ENCODE measurements around the gene NEDD8.

The NEDD8 gene

DNA sequence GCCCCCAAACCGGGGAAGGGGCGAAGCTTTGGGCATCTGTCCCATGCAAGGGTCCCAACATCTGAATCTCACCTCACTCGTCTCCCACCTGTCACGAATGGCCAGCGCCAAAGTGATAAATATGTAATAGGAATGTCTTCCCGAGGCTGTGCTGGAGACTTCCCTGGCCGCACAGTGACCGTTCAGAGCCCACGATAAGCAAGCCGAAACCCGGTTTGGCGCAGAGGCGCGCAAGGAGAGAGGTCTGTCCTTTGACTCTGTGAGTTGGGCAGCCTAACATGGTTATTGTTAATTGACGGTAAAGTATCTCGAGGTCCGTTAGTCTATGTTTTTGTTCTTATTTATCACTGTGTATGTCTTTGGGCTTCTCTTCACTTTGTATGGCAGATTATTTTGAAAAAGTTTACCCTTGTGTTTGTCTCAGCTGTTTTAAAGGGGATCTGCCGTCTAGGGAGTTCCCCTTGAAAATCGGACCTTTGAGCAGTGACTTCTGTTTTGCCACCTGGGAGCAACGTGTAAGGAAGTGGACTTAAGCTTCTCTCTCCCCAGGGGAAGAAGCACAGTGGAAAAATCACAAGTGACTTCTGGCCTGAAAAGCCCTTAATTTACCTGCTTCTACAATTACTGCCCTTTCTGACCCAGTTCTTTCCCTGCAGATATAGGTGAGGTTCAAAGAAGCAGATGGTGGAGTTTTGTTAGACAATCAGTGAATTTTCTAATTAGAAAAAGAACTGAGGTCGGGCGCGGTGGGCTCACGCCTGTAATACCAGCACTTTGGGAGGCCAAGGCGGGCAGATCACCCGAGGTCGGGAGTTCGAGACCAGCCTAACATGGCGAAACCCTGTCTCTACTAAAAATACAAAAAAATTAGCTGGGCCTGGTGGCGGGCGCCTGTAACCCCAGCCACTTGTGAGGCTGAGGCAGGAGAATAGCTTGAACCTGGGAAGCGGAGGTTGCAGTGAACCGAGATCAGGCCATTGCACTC, 35.8 kb downstream of the NEDD8 start:
- no peak for DNase-seq (ENCODE audit: low read depth)

DNA sequence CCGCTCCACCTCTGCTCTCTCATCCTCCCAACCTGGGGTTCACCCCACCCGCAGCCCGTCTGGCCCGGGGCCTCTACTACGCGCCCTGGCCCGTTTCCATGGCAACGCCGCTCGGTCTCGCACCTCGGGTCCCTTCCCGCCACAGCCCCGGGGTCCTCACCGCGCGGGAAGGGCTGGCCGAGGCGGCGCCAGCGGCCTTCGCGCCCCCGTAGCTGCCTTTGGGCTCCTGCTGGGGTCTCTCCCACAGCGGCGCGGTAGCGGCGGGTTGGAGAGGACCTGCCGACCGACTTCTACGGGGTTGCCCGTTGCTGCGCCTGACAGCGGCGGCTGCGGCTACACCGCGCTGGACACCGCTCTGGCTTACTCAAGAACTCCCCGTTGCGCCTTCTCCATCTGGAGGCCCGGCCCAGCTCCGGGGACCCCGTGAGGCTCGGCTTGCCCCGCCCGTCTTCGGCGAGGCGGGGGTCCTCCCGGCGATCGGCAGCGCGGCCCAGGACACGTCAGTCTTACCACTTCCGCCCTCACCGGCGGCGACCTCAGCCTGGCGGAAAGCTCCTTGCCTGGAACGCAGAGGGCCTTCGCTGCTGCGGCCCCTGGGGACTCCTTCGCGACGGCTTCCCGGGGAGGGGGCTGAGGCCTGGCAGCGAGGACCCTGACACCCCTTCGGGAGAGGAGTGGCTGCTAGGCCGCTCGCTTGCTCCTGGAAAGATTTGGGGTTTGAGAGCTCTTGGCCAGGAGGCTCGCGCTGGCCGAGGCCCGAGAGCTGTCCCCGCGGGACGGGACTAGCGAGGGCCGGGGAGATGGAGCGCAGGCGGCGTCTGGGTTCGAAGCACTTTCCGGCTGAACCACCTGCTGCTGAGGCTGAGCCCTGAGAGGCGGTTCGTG, 36.7 kb downstream of the NEDD8 start, which contains the start of gene TM9SF1:
TSS of gene TM9SF1 (minus strand) at position 256 of the 885 bp plus-strand sequence. CDS start 422 bp downstream, outside the sequence.
- DNase-seq (ENCODE audit: low read depth), result peak; percentile 76

DNA sequence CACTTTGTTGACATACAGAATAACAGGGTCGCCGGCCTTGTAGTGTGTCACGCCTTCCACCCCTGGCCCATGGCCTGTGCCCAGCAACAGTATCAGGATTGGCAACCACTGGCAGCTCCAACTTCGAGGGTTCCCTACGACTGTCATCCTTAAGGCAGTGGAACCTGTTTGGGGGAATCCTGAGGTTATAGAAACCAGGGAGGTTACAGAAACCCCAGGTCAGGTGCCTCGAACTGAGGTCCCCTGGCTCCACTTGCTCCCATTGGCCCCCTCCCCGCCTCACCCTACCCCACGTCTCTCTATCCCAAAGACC, 37.3 kb downstream of the NEDD8 start:
- no peak for DNase-seq (ENCODE audit: low read depth)

DNA sequence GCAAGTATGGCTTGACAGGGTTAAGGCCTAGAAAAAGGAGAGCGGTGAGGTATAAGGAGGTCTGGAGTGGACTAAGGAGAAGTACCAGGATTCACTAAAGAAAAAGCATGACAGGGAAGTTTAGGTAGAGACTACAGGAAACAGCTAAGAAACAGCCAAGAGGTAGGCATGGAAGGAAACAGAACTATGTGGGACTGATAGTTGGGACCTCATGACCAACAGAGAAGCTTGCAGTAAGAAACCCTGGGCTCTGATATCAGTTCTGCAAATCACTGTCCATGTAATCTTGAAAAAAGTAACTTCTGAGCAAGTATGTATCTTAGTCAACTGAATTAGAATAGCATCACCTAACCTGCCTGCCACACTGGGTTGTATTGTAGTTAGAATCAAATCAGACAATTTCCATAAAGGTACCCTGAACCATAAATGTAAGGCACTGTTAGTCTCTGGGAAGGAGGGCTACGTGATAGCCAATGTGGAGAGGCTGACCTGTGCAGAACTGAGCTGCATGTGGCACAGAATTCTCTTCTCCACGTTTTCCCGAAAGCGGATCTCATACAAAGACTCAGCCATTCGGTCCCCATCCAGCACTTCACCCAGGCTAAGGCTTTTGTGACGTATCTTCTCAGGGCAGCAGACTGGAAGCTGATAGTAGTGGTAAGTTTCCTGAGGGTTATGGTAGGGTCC, 37.8 kb downstream of the NEDD8 start:
- DNase-seq (ENCODE audit: low read depth), result no peak

DNA sequence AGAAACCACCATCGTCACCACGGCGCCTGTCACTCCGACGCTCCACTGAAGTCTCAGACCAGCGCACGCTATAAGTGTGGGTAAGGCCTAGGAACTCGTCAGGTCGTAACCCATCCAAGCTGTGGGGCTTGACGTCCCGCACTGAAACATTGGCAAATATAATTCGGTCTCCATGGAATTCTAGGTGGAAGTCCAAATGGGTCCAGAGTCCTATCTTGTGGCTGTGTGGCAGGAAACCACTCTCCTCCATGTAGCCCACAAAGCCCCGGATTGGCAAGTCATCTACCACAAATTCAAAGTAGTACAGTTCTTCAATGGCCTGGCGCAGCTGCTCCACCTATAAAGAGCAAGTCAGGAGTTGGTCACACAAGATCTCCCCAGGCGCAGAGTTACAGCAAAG, 39.2 kb downstream of the NEDD8 start:
- no peak for DNase-seq (ENCODE audit: low read depth)

DNA sequence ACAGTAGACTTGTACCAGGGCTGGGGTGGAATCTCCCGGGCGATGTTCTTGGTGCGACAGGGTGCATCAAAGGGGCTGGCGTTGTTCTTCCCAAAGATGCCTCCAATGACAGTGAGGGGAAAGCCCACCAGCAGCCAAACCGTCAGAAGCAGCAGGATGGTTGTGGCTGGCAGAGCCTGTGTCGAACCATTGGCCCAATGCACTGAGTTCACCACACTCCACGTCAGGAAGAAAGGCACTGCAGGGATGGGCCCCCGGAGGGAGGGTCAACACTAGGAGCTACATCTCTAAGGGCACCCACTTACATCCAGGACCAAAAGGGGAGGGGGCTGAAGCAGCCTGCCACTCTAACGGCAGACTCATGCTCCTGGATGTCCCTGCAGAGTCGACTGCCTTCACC, 41.8 kb downstream of the NEDD8 start:
- no peak for DNase-seq (ENCODE audit: low read depth)

DNA sequence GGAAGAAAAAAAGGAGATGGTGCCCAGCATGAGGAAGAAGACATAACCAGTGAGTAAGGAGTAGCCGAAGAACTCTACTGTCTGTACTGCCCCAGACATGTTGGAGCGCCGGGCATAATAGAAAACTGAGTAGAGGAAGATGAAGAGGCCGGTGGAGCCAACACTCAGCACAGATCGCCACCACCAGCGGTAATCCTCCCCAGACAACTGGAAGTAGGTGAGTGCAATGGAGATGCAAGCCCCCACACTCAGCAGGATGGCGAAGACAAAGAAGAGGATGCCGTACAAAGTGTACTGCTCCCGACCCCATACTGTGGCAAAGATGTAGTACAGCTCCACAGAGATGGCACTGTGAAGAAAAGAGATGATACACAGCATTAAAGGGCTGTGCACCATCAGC, 42.7 kb downstream of the NEDD8 start:
- no peak for DNase-seq (ENCODE audit: low read depth)

DNA sequence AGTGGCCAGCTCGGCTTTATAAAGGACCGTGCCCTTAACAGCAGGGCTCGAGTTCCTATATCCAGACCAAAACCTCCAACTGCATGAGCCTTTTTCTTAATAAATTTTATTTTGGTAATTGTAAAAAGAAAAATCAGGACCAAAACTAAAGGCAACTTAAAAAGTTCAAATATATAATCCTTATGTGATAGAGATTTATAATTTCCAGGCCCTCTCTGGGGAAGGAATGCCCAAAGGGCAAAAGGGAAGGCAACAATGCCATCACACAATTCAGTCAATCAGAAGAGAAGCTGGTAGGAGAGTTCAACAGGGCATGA, 43.1 kb downstream of the NEDD8 start:
- DNase-seq (ENCODE audit: low read depth), result no peak

DNA sequence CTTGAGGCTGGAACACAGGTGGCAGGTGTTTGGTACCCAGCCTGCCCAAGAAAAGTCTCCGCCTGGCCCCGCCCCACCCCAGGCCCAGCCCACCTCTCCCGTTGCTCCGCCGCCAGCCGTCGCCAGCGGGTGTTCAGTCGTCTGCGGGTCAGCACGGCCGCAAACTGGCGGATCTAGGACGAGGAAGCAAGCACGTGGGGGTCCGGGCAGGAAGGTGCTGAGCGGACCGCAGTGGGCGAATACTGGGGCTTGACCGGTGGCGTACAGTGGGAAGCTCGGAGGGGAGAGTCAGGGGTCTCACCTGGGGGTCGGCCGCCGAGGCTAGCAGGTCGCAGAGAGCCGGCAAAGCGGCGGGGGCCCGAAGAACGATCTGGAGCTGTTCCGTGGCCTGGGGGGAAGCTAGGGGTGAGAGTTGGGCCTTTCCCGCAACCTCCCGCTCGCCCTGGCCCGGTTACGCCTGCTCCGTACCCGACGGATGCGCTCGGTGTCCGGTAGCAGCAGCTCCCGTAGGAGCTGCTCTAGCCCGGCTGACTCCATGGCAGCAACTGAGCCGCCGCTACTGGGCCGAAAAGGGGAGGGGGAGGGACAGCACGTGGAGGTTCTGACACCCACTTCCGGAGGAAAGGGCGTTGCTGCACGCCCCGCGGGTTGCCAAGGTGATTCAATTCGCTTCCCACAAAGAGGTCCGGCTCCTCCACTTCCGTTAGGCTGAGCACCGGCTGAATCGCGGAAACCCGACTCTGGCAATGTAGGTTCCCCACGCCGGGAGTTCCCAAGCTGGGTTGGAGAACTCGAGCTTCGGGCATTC, 43.7 kb downstream of the NEDD8 start, which contains the start of gene IPO4:
TSS of gene IPO4 (minus strand) at position 566 of the 808 bp plus-strand sequence. CDS start at position 537, 29 bp downstream.
- DNase-seq (ENCODE audit: low read depth), result peak; percentile 79

DNA sequence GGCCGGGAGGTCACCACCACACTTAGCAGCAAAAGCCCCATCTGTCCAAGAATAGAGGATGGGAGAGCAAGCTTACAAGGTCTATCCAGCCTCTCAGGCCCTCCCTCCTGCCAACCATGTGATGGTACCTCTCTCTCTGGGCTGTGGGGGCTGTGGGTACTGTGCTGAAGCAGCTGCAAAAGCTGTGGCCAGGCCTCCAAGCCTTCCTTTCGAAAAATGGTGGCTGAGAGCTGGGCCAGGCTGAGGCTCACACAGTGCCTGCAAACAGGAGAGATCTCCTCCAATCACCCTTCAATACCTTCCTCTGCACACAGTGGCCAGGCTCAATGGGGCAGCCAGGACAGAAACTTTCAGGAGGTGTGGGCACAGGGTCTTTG, 44.6 kb downstream of the NEDD8 start:
- no peak for DNase-seq (ENCODE audit: low read depth)

DNA sequence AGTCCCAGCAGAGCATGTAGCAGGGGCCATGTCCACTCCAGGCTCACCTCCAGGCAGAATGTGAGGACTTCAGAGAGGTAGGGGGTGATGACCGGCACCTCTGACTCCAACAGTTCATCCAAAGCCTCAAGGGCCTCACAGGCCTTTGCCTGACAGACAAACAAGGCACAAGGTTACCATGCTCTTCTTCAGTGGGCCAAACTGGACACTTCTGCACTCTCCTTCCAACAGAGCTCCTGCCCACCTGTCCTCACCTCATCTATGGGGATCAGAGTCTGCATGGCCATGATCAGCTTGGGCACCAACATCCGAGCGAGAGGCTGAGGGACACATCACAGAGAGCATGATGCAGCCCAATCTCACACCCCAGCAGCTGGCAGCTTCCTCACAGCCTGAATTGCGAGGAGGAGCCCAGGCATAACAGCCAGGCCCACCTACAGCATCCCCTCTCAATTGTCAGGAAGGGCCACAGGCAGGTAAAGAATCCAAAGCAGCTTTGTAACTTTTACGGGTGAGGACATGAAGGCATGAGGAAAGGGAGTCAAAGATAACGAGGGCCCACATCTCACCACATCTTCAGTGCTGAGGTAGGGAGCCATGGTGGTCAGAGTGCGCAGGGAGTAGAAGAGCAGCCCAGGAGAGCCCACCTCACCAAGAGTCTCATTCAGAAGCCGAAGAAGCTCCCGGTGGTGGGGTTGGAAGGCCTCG, 45.2 kb downstream of the NEDD8 start:
- no peak for DNase-seq (ENCODE audit: low read depth)

DNA sequence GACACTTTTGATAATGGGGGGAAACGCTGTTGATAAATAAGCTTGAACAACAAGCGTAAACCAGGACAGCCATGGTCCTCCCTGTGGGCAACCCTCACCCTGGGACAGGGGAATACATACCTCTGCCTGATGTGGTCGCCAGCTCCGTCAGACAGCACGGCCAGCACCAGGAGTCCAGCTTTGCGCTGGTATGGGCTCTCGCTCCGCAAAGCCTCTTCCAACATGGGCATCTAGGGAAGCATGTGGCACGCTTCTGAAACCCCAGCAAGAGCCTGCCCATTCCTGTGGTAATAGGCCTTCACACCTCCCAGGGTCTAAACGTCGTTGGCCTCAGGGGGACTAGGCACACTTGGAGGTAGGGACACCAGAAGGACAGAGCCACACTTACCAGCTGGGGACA, 46.4 kb downstream of the NEDD8 start:
- no peak for DNase-seq (ENCODE audit: low read depth)

DNA sequence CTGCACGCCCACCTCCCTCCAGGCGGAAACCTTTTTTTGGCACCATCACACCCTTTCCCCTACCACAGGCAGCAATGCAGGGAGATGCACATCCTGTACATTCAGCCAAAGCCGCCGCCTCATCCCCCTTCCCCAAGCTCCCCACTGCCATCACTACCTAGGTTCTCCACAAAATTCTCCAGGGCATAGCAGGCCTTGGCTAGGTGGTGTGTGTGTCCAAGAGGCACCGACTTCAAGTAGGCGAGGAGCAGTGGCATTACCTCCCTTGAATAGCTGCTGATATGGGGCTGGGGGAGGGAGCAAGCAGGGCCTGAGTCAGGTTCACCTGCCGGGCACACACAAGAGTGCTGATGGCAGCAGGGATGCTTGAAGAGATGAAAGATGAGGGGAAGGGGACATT, 47.1 kb downstream of the NEDD8 start:
- DNase-seq (ENCODE audit: low read depth), result no peak

DNA sequence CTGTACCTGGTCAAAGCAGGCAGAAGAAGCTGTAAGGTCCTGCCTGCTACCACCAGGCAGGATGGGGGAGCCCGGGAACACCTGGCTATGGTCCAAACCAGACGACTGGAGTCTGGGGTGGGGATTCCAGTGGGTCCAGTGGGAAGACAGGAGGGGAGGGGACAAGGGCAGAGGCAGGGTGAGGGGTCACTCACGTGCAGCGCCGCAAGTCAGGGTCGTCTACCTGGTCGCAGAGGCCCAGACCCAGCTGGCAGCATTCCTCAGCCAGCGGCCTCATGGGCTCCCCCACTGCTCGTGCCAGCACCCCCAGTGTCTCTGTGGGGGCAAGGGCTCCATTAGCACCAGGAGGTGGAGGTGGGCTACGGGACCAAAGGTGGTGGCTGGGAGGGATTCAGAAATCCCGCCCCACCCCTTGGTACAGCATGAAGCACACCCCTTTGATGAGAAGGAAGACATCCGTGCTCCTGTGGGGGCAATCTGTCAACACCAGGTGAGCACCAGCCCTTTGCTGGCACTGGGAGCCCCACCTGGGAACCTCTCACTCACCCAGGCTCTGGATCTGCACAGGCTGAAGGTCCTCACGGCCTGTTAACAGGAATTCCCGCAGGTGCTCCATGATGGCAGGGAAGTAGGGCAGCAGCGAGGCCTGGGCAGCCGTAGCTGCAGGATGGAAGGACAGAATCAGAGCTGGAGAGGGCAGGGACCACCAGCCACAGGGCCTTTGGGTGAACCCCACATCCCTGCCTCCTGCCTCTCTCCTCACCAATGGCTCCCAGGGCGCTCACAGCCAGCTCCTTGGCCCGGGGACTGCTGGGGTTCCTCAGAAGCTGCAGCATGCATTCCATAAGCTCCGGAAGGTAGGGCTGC, 47.8 kb downstream of the NEDD8 start:
- no peak for DNase-seq (ENCODE audit: low read depth)

DNA sequence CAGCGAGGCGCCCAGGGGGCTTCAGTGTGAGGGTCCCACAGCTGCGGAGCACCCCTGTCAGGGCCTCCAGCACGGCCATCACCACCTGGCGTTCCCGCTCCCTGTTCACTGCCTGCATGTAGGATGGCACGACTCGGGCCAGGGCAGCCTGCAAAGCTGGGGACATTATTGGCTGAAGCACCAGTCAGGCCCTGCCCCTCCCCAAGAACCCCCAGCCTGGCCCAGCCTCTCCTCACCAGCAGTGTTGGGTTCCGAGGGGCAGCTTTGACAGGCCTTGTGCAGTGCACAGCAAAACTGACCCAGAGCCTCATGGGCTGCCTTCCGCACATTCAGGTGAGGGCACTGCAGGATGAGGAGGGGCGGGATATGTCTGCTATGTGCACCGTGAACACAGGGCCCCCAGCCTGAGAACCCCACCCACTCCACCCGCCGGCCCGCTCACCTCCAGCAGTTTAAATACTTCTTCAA, 49.1 kb downstream of the NEDD8 start:
- no peak for DNase-seq (ENCODE audit: low read depth)

DNA sequence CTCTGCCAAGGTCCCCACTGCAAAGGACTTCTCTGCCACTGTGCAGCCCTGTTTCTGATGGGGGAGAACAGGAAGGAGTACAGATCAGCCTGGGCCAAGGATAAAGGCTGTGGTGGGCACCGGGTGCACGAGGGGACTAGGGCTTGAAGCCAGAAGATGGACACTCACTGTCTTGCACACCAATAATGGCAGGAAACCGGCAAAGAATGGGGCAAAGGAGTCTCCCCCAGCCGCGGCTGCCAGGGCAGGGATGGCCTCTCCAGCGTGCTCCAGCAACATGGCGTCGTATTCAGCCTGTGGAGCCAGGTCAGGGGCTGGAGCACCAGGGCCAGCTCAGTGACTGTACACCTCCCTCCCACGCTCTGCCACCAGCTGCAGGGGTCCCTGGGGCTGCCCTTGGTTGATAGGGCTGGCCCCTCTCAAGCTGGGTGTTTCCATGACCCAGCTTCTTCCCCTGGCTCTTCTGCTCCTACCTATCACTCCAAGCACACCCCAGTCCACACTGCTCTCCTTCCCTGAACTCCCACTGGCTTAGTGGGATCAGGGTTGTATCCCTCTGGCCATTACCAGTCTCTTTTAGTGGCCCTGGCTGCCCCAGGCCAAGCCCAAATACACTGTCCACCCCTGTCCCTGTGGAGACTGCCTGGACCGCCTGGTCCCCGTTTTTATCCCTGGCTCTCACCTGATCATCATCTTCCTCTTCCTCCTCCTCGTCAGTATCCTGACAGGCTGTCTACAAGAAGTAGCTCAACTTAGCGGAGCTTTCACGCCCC, 49.9 kb downstream of the NEDD8 start:
- no peak for DNase-seq (ENCODE audit: low read depth)

DNA sequence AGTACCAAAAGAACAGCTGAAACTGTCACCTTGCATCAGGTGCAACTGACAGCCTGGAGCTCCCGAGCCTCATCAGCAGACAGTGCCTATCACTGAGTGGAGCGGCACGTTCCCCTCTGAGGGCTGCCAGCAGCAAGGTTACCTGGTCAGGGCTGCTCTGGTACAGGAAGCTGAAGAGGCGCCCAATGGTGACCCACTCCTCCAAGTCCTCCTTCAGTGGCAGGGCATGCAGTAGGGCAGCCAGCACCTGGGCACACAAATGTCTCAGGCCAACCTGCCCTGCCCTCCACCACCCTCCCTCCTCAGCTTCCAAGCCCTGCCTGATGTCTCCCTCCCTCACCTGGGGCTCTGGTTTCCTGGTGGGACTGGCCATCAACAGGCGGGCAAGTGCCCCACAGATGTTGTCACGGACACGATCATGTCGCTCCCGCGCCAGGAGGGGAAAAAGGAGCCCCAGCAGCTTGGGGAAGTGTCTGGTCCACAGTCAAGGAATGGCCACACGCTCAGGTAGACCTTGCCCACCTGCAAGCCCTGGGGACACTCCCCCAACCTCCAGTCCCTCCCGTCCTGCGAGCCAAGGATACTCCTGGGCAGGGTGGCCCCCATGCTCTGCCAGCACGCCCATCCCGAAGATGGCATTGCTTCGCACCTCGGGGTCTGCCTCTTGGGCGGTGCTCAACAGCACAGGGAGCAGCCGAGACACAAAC, 50.6 kb downstream of the NEDD8 start:
- no peak for DNase-seq (ENCODE audit: low read depth)

Data from stimulated activated CD8-positive, alpha-beta memory T cell treated with anti-CD3 and anti-CD28 coated beads, Interleukin-15, amount 100 ng/mL, for 24 hours (primary cell).